ENCODE results near the gene ENTREP3. TPM values are rescaled to one million over a fixed set of nuclear protein-coding genes. Genes with fewer than 3 reads are reported as not detected.

The ENTREP3 gene
- total and polyA plus RNA-seq, 2 donors (not counting 3 experiments of a cell fraction or from before 2014, with no cell fraction given), result 27.4 to 62.7 TPM

DNA sequence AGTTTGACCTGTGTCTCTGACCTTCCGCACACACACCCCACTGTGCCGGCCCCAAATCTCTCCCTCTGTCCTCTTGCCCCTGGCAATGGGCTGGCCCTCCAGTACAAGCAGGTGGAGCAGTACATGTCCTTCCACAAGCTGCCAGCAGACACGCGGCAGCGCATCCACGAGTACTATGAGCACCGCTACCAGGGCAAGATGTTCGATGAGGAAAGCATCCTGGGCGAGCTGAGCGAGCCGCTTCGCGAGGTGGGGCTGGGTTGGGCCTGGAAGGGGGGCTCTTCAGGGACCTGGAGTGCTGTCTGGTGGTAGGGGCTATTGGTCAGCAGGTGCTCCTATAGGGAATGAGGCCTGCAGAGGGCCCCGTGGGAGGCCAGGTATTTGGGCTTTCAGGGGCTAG lies 29.8 kb upstream of the ENTREP3 start:
- H3K9me3 ChIP-seq (replicated peaks; ENCODE audit: control insufficient read depth, insufficient read depth, low read length), result no peaks in the 10 kb centered on the region
- CTCF ChIA-PET, result no interaction called here
- POLR2A ChIA-PET, result no interaction called here
- H3K79me2 ChIP-seq (ENCODE audit: control insufficient read depth, insufficient read depth, low read length), result no peaks in the 10 kb centered on the region
- H3K4me1 ChIP-seq (ENCODE audit: control insufficient read depth, extremely low read depth, insufficient read depth, low read length), result no peaks in the 10 kb centered on the region
- no peak for TF ChIP-seq POLR2AphosphoS5 (IDR thresholded peaks at IDR 0.05; ENCODE audit: insufficient read depth, low read depth, low read length)
- TF ChIP-seq CTCF (IDR thresholded peaks at IDR 0.05; ENCODE audit: extremely low read depth in 1 of 2, insufficient read depth in 1 of 2, low read depth in 1 of 2, low read length in 2 of 2), result no peak
- TF ChIP-seq, protein P1, sequence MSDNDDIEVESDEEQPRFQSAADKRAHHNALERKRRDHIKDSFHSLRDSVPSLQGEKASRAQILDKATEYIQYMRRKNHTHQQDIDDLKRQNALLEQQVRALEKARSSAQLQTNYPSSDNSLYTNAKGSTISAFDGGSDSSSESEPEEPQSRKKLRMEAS (IDR thresholded peaks at IDR 0.05; ENCODE audit: insufficient read depth, insufficient read length), result no peak
- no peak for TF ChIP-seq EZH2 (IDR thresholded peaks at IDR 0.05; ENCODE audit: borderline replicate concordance, low read depth, low read length, severe bottlenecking)
- no peak for TF ChIP-seq GATA2 (IDR thresholded peaks at IDR 0.05; ENCODE audit: insufficient read depth, insufficient read length, low read depth, low read length)
- TF ChIP-seq MYC (IDR thresholded peaks at IDR 0.05; ENCODE audit: low read depth, low read length), result no peak
- TF ChIP-seq POLR2A (IDR thresholded peaks at IDR 0.05; ENCODE audit: low read depth, low read length), result no peak
- no peak for TF ChIP-seq FOS (IDR thresholded peaks at IDR 0.05; ENCODE audit: borderline replicate concordance, insufficient read depth, low read length)
- TF ChIP-seq JUN (IDR thresholded peaks at IDR 0.05; ENCODE audit: borderline replicate concordance, insufficient read depth, insufficient read length, low read depth), result no peak
- no peak for FAIRE-seq
- no peak overlapping the region for H3K27ac ChIP-seq (ENCODE audit: insufficient read depth, low read depth, low read length)
- no peak overlapping the region for H2AFZ ChIP-seq (ENCODE audit: low read depth, low read length)
- H3K27me3 ChIP-seq (ENCODE audit: control insufficient read depth in 2 of 2, insufficient read depth in 2 of 2, low read length in 2 of 2), result no peaks in the 10 kb centered on the region
- H3K36me3 ChIP-seq (ENCODE audit: control insufficient read depth in 2 of 2, extremely low read depth in 1 of 2, insufficient read depth in 2 of 2, low read length in 2 of 2), result no peaks in the 10 kb centered on the region
- H3K9ac ChIP-seq (replicated peaks; ENCODE audit: extremely low read depth, insufficient read depth, low read length), result no peak overlapping the region
- no TSS peak for BruUV-seq (replicated peaks)
- no peaks in the 10 kb centered on the region for H4K20me1 ChIP-seq (replicated peaks; ENCODE audit: control insufficient read depth, extremely low read depth, insufficient read depth, low read length)
- H3K4me3 ChIP-seq (replicated peaks in 1 of 3; ENCODE audit: insufficient read depth in 1 of 3, low read depth in 1 of 3, low read length in 3 of 3), result no peak overlapping the region
- H3K4me2 ChIP-seq (ENCODE audit: insufficient read depth, low read length), result no peak overlapping the region
- DNase-seq (ENCODE audit: low read depth, low spot score), result no peak
- intact Hi-C loops (cut with micrococcal nuclease) (no loop called here), dilution Hi-C loops (cut with MboI; ENCODE audit: extremely low pct_ligation_motif_present, low sequenced_read_pairs) (no loop called here)
- H3K9me1 ChIP-seq (replicated peaks; ENCODE audit: control insufficient read depth, extremely low read depth, insufficient read depth, low read length), result no peaks in the 10 kb centered on the region

Measured in endothelial cell of umbilical vein (primary cell).